Measurements from ENCODE around the gene LAMTOR1.

The LAMTOR1 gene

DNA sequence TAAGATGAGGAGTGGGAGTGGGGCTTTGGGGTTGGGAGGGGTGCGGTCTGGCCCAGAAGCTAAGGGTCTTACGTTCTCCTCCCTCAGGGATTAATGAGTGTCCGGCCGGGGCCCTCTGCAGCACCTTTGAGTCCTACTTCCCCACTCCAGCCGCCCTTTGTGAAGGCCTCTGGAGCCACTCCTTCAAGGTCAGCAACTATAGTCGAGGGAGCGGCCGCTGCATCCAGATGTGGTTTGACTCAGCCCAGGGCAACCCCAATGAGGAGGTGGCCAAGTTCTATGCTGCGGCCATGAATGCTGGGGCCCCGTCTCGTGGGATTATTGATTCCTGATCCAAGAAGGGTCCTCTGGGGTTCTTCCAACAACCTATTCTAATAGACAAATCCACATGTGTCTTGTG, 36.4 kb upstream of the LAMTOR1 start:
- H3K27me3 ChIP-seq (ENCODE audit: control insufficient read depth in 1 of 2, insufficient read depth in 1 of 2, low read length in 2 of 2) = no peaks in the 10 kb centered on the region
- H3K4me3 ChIP-seq (ENCODE audit: insufficient read depth in 1 of 2, low read depth in 1 of 2, low read length in 2 of 2) = no peak overlapping the region
- H3K23ac ChIP-seq (ENCODE audit: low read length in 2 of 2) = no peak overlapping the region
- no peak overlapping the region for H2AFZ ChIP-seq (ENCODE audit: low read depth, low read length)
- H3K9ac ChIP-seq (ENCODE audit: low read length) = no peak overlapping the region
- H2BK12ac ChIP-seq (ENCODE audit: low read length in 2 of 2) = no peak overlapping the region
- no peak overlapping the region for H3K4me2 ChIP-seq (ENCODE audit: low read length, poor library complexity, severe bottlenecking)
- no peaks in the 10 kb centered on the region for H3K79me1 ChIP-seq (replicated peaks; ENCODE audit: low read length, poor library complexity, severe bottlenecking)
- DNase-seq = no peak
- H3K9me3 ChIP-seq (ENCODE audit: control insufficient read depth, low read length) = peaks cover 4% of the 10 kb centered on the region
- H2AK5ac ChIP-seq (ENCODE audit: low read length, severe bottlenecking) = no peak overlapping the region
- H4K91ac ChIP-seq (ENCODE audit: low read length) = no peak overlapping the region
- 96% methylated on average over 8 of the region's 11 CpGs for WGBS
- H4K8ac ChIP-seq (ENCODE audit: low read length) = no peak overlapping the region
- no peak overlapping the region for H3K4ac ChIP-seq (ENCODE audit: low read depth in 1 of 2, low read length in 2 of 2)
- no peak overlapping the region for H2BK15ac ChIP-seq (ENCODE audit: low read depth, poor library complexity, severe bottlenecking)
- no peak overlapping the region for H2BK120ac ChIP-seq (ENCODE audit: low read depth, low read length)
- H3K4me1 ChIP-seq (ENCODE audit: control insufficient read depth, insufficient read depth, low read depth, low read length) = peaks cover 5% of the 10 kb centered on the region
- H3K18ac ChIP-seq (ENCODE audit: low read depth in 1 of 2, low read length in 2 of 2) = no peak overlapping the region
- no peak overlapping the region for H3K27ac ChIP-seq (ENCODE audit: low read length, poor library complexity, severe bottlenecking)
- no peak overlapping the region for H2BK5ac ChIP-seq (ENCODE audit: low read depth, low read length, poor library complexity, severe bottlenecking)
- peaks cover 0 to 13% of the 10 kb centered on the region in 2 experiments for H3K36me3 ChIP-seq (ENCODE audit: control insufficient read depth in 1 of 2, insufficient read depth in 2 of 2, low read depth in 1 of 2, low read length in 2 of 2)
- H3K14ac ChIP-seq (ENCODE audit: low read length in 2 of 2) = no peak overlapping the region

DNA sequence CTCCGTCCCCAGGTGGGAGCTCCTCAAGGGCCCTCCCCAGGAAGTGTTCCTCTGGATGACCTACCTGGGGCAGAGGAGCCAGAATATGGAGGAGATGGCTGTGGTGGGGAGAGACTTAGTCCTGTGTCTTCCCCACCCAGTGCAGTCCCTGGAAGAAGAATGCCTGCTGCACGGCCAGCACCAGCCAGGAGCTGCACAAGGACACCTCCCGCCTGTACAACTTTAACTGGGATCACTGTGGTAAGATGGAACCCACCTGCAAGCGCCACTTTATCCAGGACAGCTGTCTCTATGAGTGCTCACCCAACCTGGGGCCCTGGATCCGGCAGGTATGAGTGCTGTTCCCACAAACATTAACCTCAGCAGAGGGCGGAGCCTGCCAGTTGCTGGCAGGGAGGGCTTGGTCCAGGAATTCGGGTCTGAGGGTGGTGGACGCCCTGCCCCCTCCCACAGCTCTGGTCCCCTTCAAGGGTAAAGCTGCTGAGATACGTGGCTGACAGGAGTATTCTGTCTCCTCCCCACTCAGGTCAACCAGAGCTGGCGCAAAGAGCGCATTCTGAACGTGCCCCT, 35.8 kb upstream of the LAMTOR1 start:
- Histone ChIP-seq H3K4me1 (ENCODE audit: control insufficient read depth, insufficient read depth, low read depth, low read length) (peaks cover 5% of the 10 kb centered on the region), H4K8ac (ENCODE audit: low read length) (no peak overlapping the region), H2AK5ac (ENCODE audit: low read length, severe bottlenecking) (no peak overlapping the region), H3K4me3 (ENCODE audit: insufficient read depth in 1 of 2, low read depth in 1 of 2, low read length in 2 of 2) (no peak overlapping the region), H2BK120ac (ENCODE audit: low read depth, low read length) (no peak overlapping the region), H3K23ac (ENCODE audit: low read length in 2 of 2) (no peak overlapping the region), H3K4ac (ENCODE audit: low read depth in 1 of 2, low read length in 2 of 2) (no peak overlapping the region), H2BK15ac (ENCODE audit: low read depth, poor library complexity, severe bottlenecking) (no peak overlapping the region), H2AFZ (ENCODE audit: low read depth, low read length) (no peak overlapping the region), H3K14ac (ENCODE audit: low read length in 2 of 2) (no peak overlapping the region), H3K9ac (ENCODE audit: low read length) (no peak overlapping the region), H3K18ac (ENCODE audit: low read depth in 1 of 2, low read length in 2 of 2) (no peak overlapping the region), H3K9me3 (ENCODE audit: control insufficient read depth, low read length) (peaks cover 4% of the 10 kb centered on the region), H2BK12ac (ENCODE audit: low read length in 2 of 2) (no peak overlapping the region), H3K79me1 (replicated peaks; ENCODE audit: low read length, poor library complexity, severe bottlenecking) (no peaks in the 10 kb centered on the region), H2BK5ac (ENCODE audit: low read depth, low read length, poor library complexity, severe bottlenecking) (no peak overlapping the region), H3K36me3 (ENCODE audit: control insufficient read depth in 1 of 2, insufficient read depth in 2 of 2, low read depth in 1 of 2, low read length in 2 of 2) (peaks cover 0 to 13% of the 10 kb centered on the region in 2 experiments), H4K91ac (ENCODE audit: low read length) (no peak overlapping the region), H3K4me2 (ENCODE audit: low read length, poor library complexity, severe bottlenecking) (no peak overlapping the region), H3K27me3 (ENCODE audit: control insufficient read depth in 1 of 2, insufficient read depth in 1 of 2, low read length in 2 of 2) (no peaks in the 10 kb centered on the region), H3K27ac (ENCODE audit: low read length, poor library complexity, severe bottlenecking) (no peak overlapping the region)
- 84% methylated on average over 11 of the region's 12 CpGs for WGBS
- no peak for DNase-seq

DNA sequence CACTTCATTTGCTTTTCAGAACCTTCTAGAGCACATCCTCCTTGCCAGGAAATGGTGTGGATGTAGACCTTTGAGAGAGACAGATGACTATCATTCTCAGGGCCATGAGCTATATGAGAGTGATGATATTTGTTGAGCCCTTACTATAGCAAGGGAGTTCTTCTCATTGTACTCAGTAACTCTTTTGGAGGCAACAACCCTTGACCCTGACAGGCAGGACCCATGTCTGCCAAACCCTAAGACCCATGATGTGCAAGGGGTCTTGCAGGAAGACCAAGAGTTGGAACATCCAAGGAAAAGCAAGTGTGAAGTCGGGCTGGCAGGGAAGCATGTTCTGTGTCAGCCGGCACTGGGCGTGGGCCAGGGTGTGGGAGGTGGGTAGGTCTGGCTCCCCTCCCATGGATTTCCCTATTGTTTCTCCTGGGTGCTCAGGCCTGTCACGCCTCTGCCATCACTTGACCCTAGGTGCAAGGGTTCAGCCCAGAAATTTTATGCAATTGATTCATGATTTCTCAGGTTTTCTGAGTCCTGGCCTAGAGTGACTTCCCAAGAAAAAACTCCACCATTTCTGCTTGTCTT, 33.7 kb upstream of the LAMTOR1 start:
- H3K14ac ChIP-seq (ENCODE audit: low read length in 2 of 2) = no peak overlapping the region
- H3K36me3 ChIP-seq (ENCODE audit: control insufficient read depth in 1 of 2, insufficient read depth in 2 of 2, low read depth in 1 of 2, low read length in 2 of 2) = peaks cover 0 to 13% of the 10 kb centered on the region in 2 experiments
- peaks cover 5% of the 10 kb centered on the region for H3K4me1 ChIP-seq (ENCODE audit: control insufficient read depth, insufficient read depth, low read depth, low read length)
- H3K9ac ChIP-seq (ENCODE audit: low read length) = no peak overlapping the region
- peaks cover 4% of the 10 kb centered on the region for H3K9me3 ChIP-seq (ENCODE audit: control insufficient read depth, low read length)
- H2BK12ac ChIP-seq (ENCODE audit: low read length in 2 of 2) = no peak overlapping the region
- no peak for DNase-seq
- no peak overlapping the region for H3K4me2 ChIP-seq (ENCODE audit: low read length, poor library complexity, severe bottlenecking)
- H3K27me3 ChIP-seq (ENCODE audit: control insufficient read depth in 1 of 2, insufficient read depth in 1 of 2, low read length in 2 of 2) = peaks cover 0 to 4% of the 10 kb centered on the region in 2 experiments
- no peak overlapping the region for H2AFZ ChIP-seq (ENCODE audit: low read depth, low read length)
- H4K91ac ChIP-seq (ENCODE audit: low read length) = no peak overlapping the region
- H3K4ac ChIP-seq (ENCODE audit: low read depth in 1 of 2, low read length in 2 of 2) = no peak overlapping the region
- H3K4me3 ChIP-seq (ENCODE audit: insufficient read depth in 1 of 2, low read depth in 1 of 2, low read length in 2 of 2) = no peak overlapping the region
- no peak overlapping the region for H4K8ac ChIP-seq (ENCODE audit: low read length)
- H2BK5ac ChIP-seq (ENCODE audit: low read depth, low read length, poor library complexity, severe bottlenecking) = no peak overlapping the region
- H2BK120ac ChIP-seq (ENCODE audit: low read depth, low read length) = no peak overlapping the region
- WGBS = 94% methylated on average over 4 of the region's 4 CpGs
- H3K79me1 ChIP-seq (replicated peaks; ENCODE audit: low read length, poor library complexity, severe bottlenecking) = no peaks in the 10 kb centered on the region
- no peak overlapping the region for H3K18ac ChIP-seq (ENCODE audit: low read depth in 1 of 2, low read length in 2 of 2)
- no peak overlapping the region for H2AK5ac ChIP-seq (ENCODE audit: low read length, severe bottlenecking)
- H3K27ac ChIP-seq (ENCODE audit: low read length, poor library complexity, severe bottlenecking) = no peak overlapping the region
- H3K23ac ChIP-seq (ENCODE audit: low read length in 2 of 2) = no peak overlapping the region
- no peak overlapping the region for H2BK15ac ChIP-seq (ENCODE audit: low read depth, poor library complexity, severe bottlenecking)

DNA sequence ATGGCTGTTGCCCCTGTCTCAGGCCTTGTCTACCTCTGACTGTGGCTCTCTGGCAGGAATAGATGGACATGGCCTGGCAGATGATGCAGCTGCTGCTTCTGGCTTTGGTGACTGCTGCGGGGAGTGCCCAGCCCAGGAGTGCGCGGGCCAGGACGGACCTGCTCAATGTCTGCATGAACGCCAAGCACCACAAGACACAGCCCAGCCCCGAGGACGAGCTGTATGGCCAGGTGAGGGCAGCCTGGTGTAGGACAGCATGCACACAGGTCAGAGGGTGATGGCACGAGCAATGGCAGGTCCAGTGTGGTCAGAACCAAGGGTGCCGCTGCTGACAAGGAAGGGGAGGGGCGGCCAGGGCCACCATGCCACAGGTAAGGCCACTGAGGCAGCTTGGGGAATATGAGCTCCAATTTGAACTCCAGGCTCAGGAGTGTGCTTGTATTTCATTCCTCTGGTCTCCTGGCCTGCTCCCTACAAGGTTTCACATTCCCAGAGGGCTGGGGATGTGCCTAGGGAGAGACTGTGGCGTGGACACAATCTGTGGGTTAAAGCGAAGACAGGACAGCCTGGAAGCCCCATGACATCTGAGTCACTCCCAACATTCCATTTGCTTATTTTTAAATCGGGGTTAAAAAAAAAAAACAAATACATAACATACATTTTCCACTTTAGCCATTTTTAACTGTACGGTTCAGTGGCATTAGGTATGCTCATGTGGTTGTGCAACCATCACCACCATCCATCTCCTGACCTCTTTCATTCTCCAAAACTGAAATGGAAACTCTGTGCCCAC, 33.0 kb upstream of the LAMTOR1 start:
- no peak overlapping the region for H4K91ac ChIP-seq (ENCODE audit: low read length)
- 82% methylated on average over 14 of the region's 14 CpGs for WGBS

More for the DNA sequence above, 33.0 kb upstream of the LAMTOR1 start:
- H2BK12ac ChIP-seq (ENCODE audit: low read length in 2 of 2) = no peak overlapping the region
- peaks cover 5% of the 10 kb centered on the region for H3K4me1 ChIP-seq (ENCODE audit: control insufficient read depth, insufficient read depth, low read depth, low read length)
- no peak overlapping the region for H3K4me2 ChIP-seq (ENCODE audit: low read length, poor library complexity, severe bottlenecking)
- H2AFZ ChIP-seq (ENCODE audit: low read depth, low read length) = no peak overlapping the region
- H3K27me3 ChIP-seq (ENCODE audit: control insufficient read depth in 1 of 2, insufficient read depth in 1 of 2, low read length in 2 of 2) = peaks cover 0 to 4% of the 10 kb centered on the region in 2 experiments
- peaks cover 4% of the 10 kb centered on the region for H3K9me3 ChIP-seq (ENCODE audit: control insufficient read depth, low read length)
- DNase-seq = no peak
- H3K4ac ChIP-seq (ENCODE audit: low read depth in 1 of 2, low read length in 2 of 2) = peak overlapping the region in 1 of 2 experiments; percentile 37
- H2AK5ac ChIP-seq (ENCODE audit: low read length, severe bottlenecking) = no peak overlapping the region
- H3K23ac ChIP-seq (ENCODE audit: low read length in 2 of 2) = no peak overlapping the region
- no peak overlapping the region for H2BK120ac ChIP-seq (ENCODE audit: low read depth, low read length)
- peaks cover 0 to 13% of the 10 kb centered on the region in 2 experiments for H3K36me3 ChIP-seq (ENCODE audit: control insufficient read depth in 1 of 2, insufficient read depth in 2 of 2, low read depth in 1 of 2, low read length in 2 of 2)
- H3K14ac ChIP-seq (ENCODE audit: low read length in 2 of 2) = no peak overlapping the region
- peak overlapping the region; percentile 9 for H3K27ac ChIP-seq (ENCODE audit: low read length, poor library complexity, severe bottlenecking)
- H3K79me1 ChIP-seq (replicated peaks; ENCODE audit: low read length, poor library complexity, severe bottlenecking) = no peaks in the 10 kb centered on the region
- H2BK5ac ChIP-seq (ENCODE audit: low read depth, low read length, poor library complexity, severe bottlenecking) = no peak overlapping the region
- H2BK15ac ChIP-seq (ENCODE audit: low read depth, poor library complexity, severe bottlenecking) = no peak overlapping the region
- no peak overlapping the region for H3K9ac ChIP-seq (ENCODE audit: low read length)
- H4K8ac ChIP-seq (ENCODE audit: low read length) = no peak overlapping the region
- H3K18ac ChIP-seq (ENCODE audit: low read depth in 1 of 2, low read length in 2 of 2) = no peak overlapping the region
- H3K4me3 ChIP-seq (ENCODE audit: insufficient read depth in 1 of 2, low read depth in 1 of 2, low read length in 2 of 2) = no peak overlapping the region
